Astrocyte of the spinal cord (primary cell): ENCODE data around the gene KPNA4.

Source experiments
- DNase-seq: peaks from one replicate; pipeline ENCODE4 v3.0.0; 2011; ENCODE audit warnings: low read depth, low spot score
- H3K4me3 ChIP-seq: 2 replicates; pipeline ENCODE4 v1.5.1; 2011; ENCODE audit warnings: low read depth, mild to moderate bottlenecking, low read length, moderate library complexity
- CTCF ChIP-seq: IDR thresholded peaks from 2 replicates; pipeline ENCODE4 v1.5.1; 2012; ENCODE audit warnings: low read depth, mild to moderate bottlenecking, low read length, inconsistent platforms
- in situ Hi-C: cut with HindIII; loops from 2 replicates; pipeline ENCODE4 v1.10.0; 2017; ENCODE audit warnings: low sequenced_read_pairs

KPNA4 gene

GRCh38 chr3:160564949-160565441 lies 376 bp downstream of the KPNA4 start:
- no peak for TF ChIP-seq CTCF
- in situ Hi-C loops, result no loop called here
- peak overlapping the region; percentile 91 for H3K4me3 ChIP-seq
- peak; percentile 67 for DNase-seq

GRCh38 chr3:160564258-160564911 lies 986 bp downstream of the KPNA4 start:
- peak overlapping the region; percentile 91 for H3K4me3 ChIP-seq
- DNase-seq, result no peak
- in situ Hi-C loops, result no loop called here
- peak; percentile 9 for TF ChIP-seq CTCF

- no peak for TF ChIP-seq CTCF
- no peak for DNase-seq
- no peak overlapping the region for H3K4me3 ChIP-seq
- in situ Hi-C loops, result no loop called here
Measured at GRCh38 chr3:160562952-160563351, 2.4 kb downstream of the KPNA4 start.

GRCh38 chr3:160557571-160557970 lies 7.8 kb downstream of the KPNA4 start:
- DNase-seq, result no peak
- TF ChIP-seq CTCF, result no peak
- in situ Hi-C loops, result no loop called here
- no peak overlapping the region for H3K4me3 ChIP-seq

GRCh38 chr3:160556141-160556540 lies 9.2 kb downstream of the KPNA4 start:
- in situ Hi-C loops, result no loop called here
- DNase-seq, result no peak
- no peak overlapping the region for H3K4me3 ChIP-seq
- no peak for TF ChIP-seq CTCF

- DNase-seq, result no peak
- in situ Hi-C loops, result no loop called here
- H3K4me3 ChIP-seq, result no peak overlapping the region
- no peak for TF ChIP-seq CTCF
Measured at GRCh38 chr3:160554980-160555379, 10.4 kb downstream of the KPNA4 start.
